Skeletal muscle tissue (tissue), 4 donors: ENCODE results near the gene ZNF593OS. TPM values are rescaled to one million over a fixed set of nuclear protein-coding genes. Genes with fewer than 3 reads are reported as not detected.

Source experiments
- H3K27ac ChIP-seq: one replicate; pipeline ENCODE4 v1.7.0; 2013; ENCODE audit warnings: mild to moderate bottlenecking, low read depth, low read length, inconsistent platforms
- H3K27me3 ChIP-seq, 3 donors: one replicate each; pipeline ENCODE4 v1.7.0; 2013; ENCODE audit warnings: low read length in 3 of 3; ENCODE audit not compliant: control insufficient read depth in 3 of 3, insufficient read depth in 3 of 3
- H3K36me3 ChIP-seq, 3 donors: one replicate each; pipeline ENCODE4 v1.7.0; 2013; ENCODE audit warnings: low read length in 3 of 3; ENCODE audit not compliant: control insufficient read depth in 3 of 3, insufficient read depth in 3 of 3
- H3K4me1 ChIP-seq, 3 donors: one replicate each; pipeline ENCODE4 v1.7.0; 2013; ENCODE audit warnings: low read length in 3 of 3, mild to moderate bottlenecking in 3 of 3; ENCODE audit not compliant: control insufficient read depth in 3 of 3, insufficient read depth in 3 of 3
- H3K4me3 ChIP-seq, 3 donors: one replicate each; pipeline ENCODE4 v1.7.0; 2013; ENCODE audit warnings: low read length in 3 of 3
- H3K9ac ChIP-seq, 3 donors: one replicate each; pipeline ENCODE4 v1.7.0; 2013; ENCODE audit warnings: low read length in 3 of 3, mild to moderate bottlenecking in 3 of 3, moderate library complexity in 2 of 3, low read depth in 1 of 3
- H3K9me3 ChIP-seq, 3 donors: one replicate each; pipeline ENCODE4 v1.7.0; 2013; ENCODE audit warnings: low read length in 3 of 3; ENCODE audit not compliant: control insufficient read depth in 3 of 3
- total RNA-seq: library from RNA; depleted of rRNA; stranded (reverse); fragments of >200 nt; gene quantifications from one replicate; pipeline ENCODE4 v1.2.3, GENCODE V29; 2014
- donor health status: Osteomylitis.

The ZNF593OS gene
- total RNA-seq, 1 donor from 2014 or later: not detected

- peaks cover 0 to 2% (median 0%) of the 10 kb centered on the region in 3 donors for H3K27me3 ChIP-seq
- peaks cover 0 to 4% (median 3%) of the 10 kb centered on the region in 3 donors for H3K4me1 ChIP-seq
- H3K4me3 ChIP-seq: no peak overlapping the region
- no peak overlapping the region for H3K27ac ChIP-seq
- H3K9me3 ChIP-seq: no peaks in the 10 kb centered on the region
- H3K36me3 ChIP-seq: no peaks in the 10 kb centered on the region
- H3K9ac ChIP-seq: no peak overlapping the region
These were observed 32.1 kb upstream of the ZNF593OS start for GRCh38 chr1:26203642-26204318.

- no peak overlapping the region for H3K9ac ChIP-seq
- H3K9me3 ChIP-seq: no peaks in the 10 kb centered on the region
- H3K27ac ChIP-seq: no peak overlapping the region
- no peak overlapping the region for H3K4me3 ChIP-seq
- H3K4me1 ChIP-seq: peaks cover 0 to 4% (median 3%) of the 10 kb centered on the region in 3 donors
- H3K27me3 ChIP-seq: peaks cover 0 to 2% (median 0%) of the 10 kb centered on the region in 3 donors
- H3K36me3 ChIP-seq: no peaks in the 10 kb centered on the region
These were observed 28.8 kb upstream of the ZNF593OS start for GRCh38 chr1:26200413-26200812.

GRCh38 chr1:26197813-26198212, 26.2 kb upstream of the ZNF593OS start:
- no peak overlapping the region for H3K4me3 ChIP-seq
- H3K27me3 ChIP-seq: peaks cover 0 to 2% (median 0%) of the 10 kb centered on the region in 3 donors
- peaks cover 0 to 4% (median 3%) of the 10 kb centered on the region in 3 donors for H3K4me1 ChIP-seq
- no peak overlapping the region for H3K9ac ChIP-seq
- H3K9me3 ChIP-seq: no peaks in the 10 kb centered on the region
- no peaks in the 10 kb centered on the region for H3K36me3 ChIP-seq
- no peak overlapping the region for H3K27ac ChIP-seq

- no peak overlapping the region for H3K9ac ChIP-seq
- H3K36me3 ChIP-seq: no peaks in the 10 kb centered on the region
- H3K4me1 ChIP-seq: peaks cover 0 to 4% (median 3%) of the 10 kb centered on the region in 3 donors
- H3K27ac ChIP-seq: no peak overlapping the region
- no peak overlapping the region for H3K4me3 ChIP-seq
- no peaks in the 10 kb centered on the region for H3K9me3 ChIP-seq
- peaks cover 0 to 2% (median 0%) of the 10 kb centered on the region in 3 donors for H3K27me3 ChIP-seq
These were observed 25.7 kb upstream of the ZNF593OS start for GRCh38 chr1:26197301-26197700.

- no peak overlapping the region for H3K27ac ChIP-seq
- H3K4me3 ChIP-seq: no peak overlapping the region
- H3K9me3 ChIP-seq: no peaks in the 10 kb centered on the region
- no peaks in the 10 kb centered on the region for H3K27me3 ChIP-seq
- H3K36me3 ChIP-seq: no peaks in the 10 kb centered on the region
- H3K4me1 ChIP-seq: no peaks in the 10 kb centered on the region
- no peak overlapping the region for H3K9ac ChIP-seq
These were observed 24.2 kb upstream of the ZNF593OS start for GRCh38 chr1:26195805-26196204.

GRCh38 chr1:26191739-26192138, 20.1 kb upstream of the ZNF593OS start:
- no peaks in the 10 kb centered on the region for H3K27me3 ChIP-seq

GRCh38 chr1:26190373-26190987, 18.8 kb upstream of the ZNF593OS start, which contains the start of gene CATSPER4:
Gene CATSPER4, plus strand, starts transcription at chr1:26190602. Its CDS starts 26 bp downstream, at chr1:26190628.
- H3K27me3 ChIP-seq: no peaks in the 10 kb centered on the region
- H3K36me3 ChIP-seq: peaks cover 28 to 29% (median 29%) of the 10 kb centered on the region in 3 donors
- no peak within 1 kb of the TSS for H3K9ac ChIP-seq
- no peak within 1 kb of the TSS for H3K27ac ChIP-seq
- no peaks in the 10 kb centered on the region for H3K9me3 ChIP-seq
- H3K4me1 ChIP-seq: peaks cover 0 to 4% (median 2%) of the 10 kb centered on the region in 3 donors
- no peak within 1 kb of the TSS for H3K4me3 ChIP-seq

More at GRCh38 chr1:26191739-26192138, 20.1 kb upstream of the ZNF593OS start:
- Histone ChIP-seq H3K9ac (no peak overlapping the region), H3K27ac (no peak overlapping the region), H3K4me1 (peaks cover 0 to 2% (median 0%) of the 10 kb centered on the region in 3 donors), H3K9me3 (no peaks in the 10 kb centered on the region), H3K4me3 (no peak overlapping the region), H3K36me3 (peaks cover 21 to 24% (median 23%) of the 10 kb centered on the region in 3 donors)

- Histone ChIP-seq H3K4me3 (no peak overlapping the region), H3K9ac (no peak overlapping the region), H3K4me1 (peaks cover 0 to 4% (median 2%) of the 10 kb centered on the region in 3 donors), H3K27ac (no peak overlapping the region), H3K36me3 (peaks cover 28 to 29% (median 29%) of the 10 kb centered on the region in 3 donors), H3K9me3 (no peaks in the 10 kb centered on the region), H3K27me3 (no peaks in the 10 kb centered on the region)
These were observed 18.2 kb upstream of the ZNF593OS start for GRCh38 chr1:26189751-26190275.

- no peaks in the 10 kb centered on the region for H3K27me3 ChIP-seq
- peaks cover 28 to 31% (median 29%) of the 10 kb centered on the region in 3 donors for H3K36me3 ChIP-seq
- peaks cover 0 to 4% (median 2%) of the 10 kb centered on the region in 3 donors for H3K4me1 ChIP-seq
- no peak overlapping the region for H3K9ac ChIP-seq
- no peak overlapping the region for H3K27ac ChIP-seq
- no peaks in the 10 kb centered on the region for H3K9me3 ChIP-seq
- no peak overlapping the region for H3K4me3 ChIP-seq
These were observed 17.7 kb upstream of the ZNF593OS start for GRCh38 chr1:26189331-26189730.

GRCh38 chr1:26188477-26188876, 16.8 kb upstream of the ZNF593OS start:
- peaks cover 1 to 10% (median 2%) of the 10 kb centered on the region in 3 donors for H3K4me1 ChIP-seq
- no peaks in the 10 kb centered on the region for H3K9me3 ChIP-seq
- H3K27ac ChIP-seq: no peak overlapping the region
- H3K27me3 ChIP-seq: no peaks in the 10 kb centered on the region
- H3K9ac ChIP-seq: no peak overlapping the region
- H3K36me3 ChIP-seq: peaks cover 28 to 31% (median 29%) of the 10 kb centered on the region in 3 donors
- H3K4me3 ChIP-seq: no peak overlapping the region
